K562 (cell line): ENCODE data around the gene ARHGEF10L. TPM values are rescaled to one million over a fixed set of nuclear protein-coding genes. Genes with fewer than 3 reads are reported as not detected.

Experiments used
- ATAC-seq: fragments of 200-7000 bp; cut with Tn5 transposase; 3 replicates; pipeline ENCODE4 v1.9.1; 2020; ENCODE audit warnings: moderate library complexity
- BruUV-seq: library from RNA; stranded (reverse); fragments of 400-500 nt; replicated peaks from 2 replicates; lab custom pipeline; 2021; lab: Mats Ljungman, UMichigan
- CTCF ChIA-PET: fragments of 300-600 bp; formaldehyde crosslinking; extraction: SDS; loops from one replicate; lab custom pipeline; 2021; ENCODE audit warnings: low intra/inter-chr PET ratio; lab: Yijun Ruan, JAX
- POLR2A ChIA-PET: fragments of 300-600, 350-650 bp; sonication (Branson Sonifier 250); formaldehyde crosslinking; extraction: SDS; loops from one replicate; lab custom pipeline; 2021; ENCODE audit warnings: antibody characterized with exemption, inconsistent platforms; lab: Yijun Ruan, JAX
- DNase-seq, 4 experiments: peaks; one replicate each; pipeline versions ENCODE4 v3.0.0 to v3.0.0-alpha.2; 2011 to 2018; ENCODE audit warnings: low spot score in 3 of 4, mixed read lengths in 3 of 4; ENCODE audit errors: extremely low read depth in 1 of 4
- FAIRE-seq: peaks from 2 replicates; lab custom pipeline; 2011; peaks lifted over from hg19 to GRCh38; lab: Jason Lieb, UNC
- H2AFZ ChIP-seq: 2 replicates; pipeline ENCODE4 v1.6.0; 2011; ENCODE audit warnings: low read depth, low read length, control low read depth, inconsistent platforms
- H3K27ac ChIP-seq: fragments of 200-600 bp; 3 replicates; pipeline ENCODE4 v1.8.0; 2011; ENCODE audit warnings: low read depth, mild to moderate bottlenecking, control low read depth, inconsistent platforms, low read length, moderate library complexity, mixed read lengths; ENCODE audit errors: extremely low read depth
- H3K27me3 ChIP-seq, 2 experiments: fragments of 300-600 bp in 1 of 2; 2 replicates in 1 of 2; 3 replicates in 1 of 2; pipeline versions ENCODE4 v1.6.0 to v1.8.0; 2011; ENCODE audit warnings: inconsistent platforms in 2 of 2, low read length in 2 of 2, mild to moderate bottlenecking in 1 of 2, mixed read lengths in 1 of 2, moderate library complexity in 1 of 2; ENCODE audit not compliant: control insufficient read depth in 2 of 2, insufficient read depth in 2 of 2
- H3K36me3 ChIP-seq: fragments of 300-600 bp; 3 replicates; pipeline ENCODE4 v1.8.0; 2011; ENCODE audit warnings: mild to moderate bottlenecking, low read length, inconsistent platforms; ENCODE audit not compliant: control insufficient read depth, insufficient read depth
- H3K4me1 ChIP-seq, 2 experiments: fragments of 200-600 bp in 1 of 2; replicated peaks in 1 of 2; 2 replicates in 1 of 2; 3 replicates in 1 of 2; pipeline versions ENCODE4 v1.5.1 to v1.8.0; 2011; ENCODE audit warnings: inconsistent platforms in 2 of 2, low read length in 2 of 2, mild to moderate bottlenecking in 1 of 2, mixed read lengths in 1 of 2, moderate library complexity in 1 of 2; ENCODE audit not compliant: control insufficient read depth in 2 of 2, insufficient read depth in 2 of 2
- H3K4me2 ChIP-seq: 2 replicates; pipeline ENCODE4 v1.6.1; 2011; ENCODE audit warnings: low read length, control low read depth, inconsistent platforms, mixed read lengths; ENCODE audit not compliant: insufficient read depth
- H3K4me3 ChIP-seq: fragments of 200-600 bp; sonication (generic), shearing (Covaris generic); 2 replicates; pipeline ENCODE4 v1.5.1; 2016; ENCODE audit warnings: control low read depth, inconsistent platforms
- H3K79me2 ChIP-seq: fragments of 200-600 bp; 3 replicates; pipeline ENCODE4 v1.8.0; 2011; ENCODE audit warnings: low read length, inconsistent platforms; ENCODE audit not compliant: control insufficient read depth, insufficient read depth
- H3K9ac ChIP-seq, 2 experiments: 2 replicates each; pipeline versions ENCODE4 v1.6.0 to v1.6.1; 2011; ENCODE audit warnings: low read depth in 2 of 2, low read length in 2 of 2, control low read depth in 1 of 2, inconsistent platforms in 1 of 2, mild to moderate bottlenecking in 1 of 2, mixed read lengths in 1 of 2; ENCODE audit not compliant: insufficient read depth in 1 of 2
- H3K9me1 ChIP-seq: one replicate; pipeline ENCODE4 v1.6.0; 2011; ENCODE audit warnings: inconsistent platforms, mild to moderate bottlenecking, low read length, moderate library complexity; ENCODE audit not compliant: control insufficient read depth, insufficient read depth
- H3K9me3 ChIP-seq: replicated peaks from 2 replicates; pipeline ENCODE4 v1.5.1; 2011; ENCODE audit warnings: low read depth, low read length, inconsistent platforms; ENCODE audit not compliant: control insufficient read depth, insufficient read depth
- H4K20me1 ChIP-seq: replicated peaks from 2 replicates; pipeline ENCODE4 v1.6.1; 2011; ENCODE audit warnings: low read length, inconsistent platforms, mixed read lengths; ENCODE audit not compliant: control insufficient read depth, insufficient read depth
- EGR1 ChIP-seq: fragments of 450-650 bp; conservative IDR thresholded peaks from 2 replicates; pipeline ENCODE4 v1.6.1; 2017; ENCODE audit warnings: mild to moderate bottlenecking
- POLR2G ChIP-seq: fragments of 200-400 bp; formaldehyde crosslinking; IDR thresholded peaks from 2 replicates; pipeline ENCODE4 v1.6.1; 2017; ENCODE audit warnings: low read depth, mild to moderate bottlenecking, antibody characterized with exemption, low read length, moderate library complexity
- REST ChIP-seq, 2 experiments: fragments of 450-650 bp; formaldehyde crosslinking in 1 of 2; IDR thresholded peaks; 2 replicates each; pipeline versions ENCODE4 v1.4.0 to v1.6.1; 2014 to 2020; ENCODE audit warnings: mild to moderate bottlenecking in 2 of 2, borderline replicate concordance in 1 of 2, low read depth in 1 of 2
- SPI1 ChIP-seq: IDR thresholded peaks from 2 replicates; pipeline ENCODE4 v1.6.1; 2011; ENCODE audit warnings: low read depth, low read length, control low read depth, borderline replicate concordance
- ZBTB7A ChIP-seq: IDR thresholded peaks from 2 replicates; pipeline ENCODE4 v1.6.1; 2011; ENCODE audit warnings: low read depth, mild to moderate bottlenecking, low read length, moderate library complexity, borderline replicate concordance; ENCODE audit not compliant: control insufficient read depth
- WGBS: fragments of 100-300 bp; shearing (Covaris generic); methylation state at CpG from one replicate; pipeline ENCODE4 v1.1.6; 2016; ENCODE audit warnings: low coverage, mixed read lengths; ENCODE audit not compliant: insufficient coverage; ENCODE audit errors: missing lambda C conversion rate; 5-methylcytosine and 5-hydroxymethylcytosine counted together
- in situ Hi-C: fragments of 300-500 bp; cut with MboI; formaldehyde crosslinking; loops from 4 replicates; pipeline ENCODE4 v1.15.0; 2018; ENCODE audit warnings: inconsistent platforms, mixed read lengths
- intact Hi-C: fragments of 100-400 bp; cut with micrococcal nuclease; formaldehyde crosslinking; loops from 2 replicates; pipeline ENCODE4 v1.14.2; 2022
- polyA plus RNA-seq, 8 experiments: library from polyadenylated mRNA; depleted of rRNA in 4 of 8; stranded (reverse) in 5 of 8; unstranded in 3 of 8; fragments of >200 nt; fragmentation: Nextera tagmentation in 2 of 8; fragmentation: Illumina TruSeq in 1 of 8; extraction: Ambion mirVana in 2 of 8; extraction: Trizol in 1 of 8; gene quantifications; 2 replicates each; pipeline versions ENCODE4 v1.2.1 to v1.2.3, GENCODE V29; 2011 to 2014; ENCODE audit warnings: inconsistent platforms in 1 of 8, missing spikeins in 1 of 8
- total RNA-seq, 7 experiments: library from RNA; depleted of rRNA in 6 of 7; stranded (reverse); fragments of >200 nt in 6 of 7; fragmentation: Illumina TruSeq in 2 of 7; extraction: Trizol in 2 of 7; gene quantifications; 2 replicates each; pipeline versions ENCODE4 v1.2.1 to v1.2.3, GENCODE V29; 2011 to 2021; ENCODE audit warnings: low replicate concordance in 1 of 7

The ARHGEF10L gene
- total and polyA plus RNA-seq, 9 of the 15 experiments (the other 6 are each of a cell fraction or from before 2014, with no cell fraction given), result 0.09 to 0.13 TPM; not detected in 7

- FAIRE-seq, result no peak
- 0% methylated on average over 6 of the region's 6 CpGs for WGBS
- H3K9ac ChIP-seq, result no peak overlapping the region
Measured at GRCh38 chr1:17658837-17659236, 119.3 kb downstream of the ARHGEF10L start.

GRCh38 chr1:17661546-17662157 is 122.2 kb downstream of the ARHGEF10L start:
- H3K9me1 ChIP-seq, result peaks cover 3% of the 10 kb centered on the region
- ATAC-seq (peak; percentile 90), FAIRE-seq (peak; percentile 97), DNase-seq (peak; percentile 83 to 89 (median 88))
- no peak overlapping the region for H2AFZ ChIP-seq
- H3K27me3 ChIP-seq, result peaks cover 0 to 22% of the 10 kb centered on the region in 2 experiments; a peak in 1 of 5 replicates
- CTCF ChIA-PET, result interaction anchor here (0.6 to 1.4 kb wide), 5 partner anchors 46 to 1159 kb away, joined by 3 to 6 read pairs (median 4); no protein-coding TSS in a partner anchor
- H3K36me3 ChIP-seq, result no peaks in the 10 kb centered on the region
- H3K79me2 ChIP-seq, result no peaks in the 10 kb centered on the region
- intact Hi-C loops (loop anchor here (5.0 to 10.0 kb wide), 6 partner anchors 86 to 916 kb away; partner anchors contain the start of gene IGSF21), in situ Hi-C loops (loop anchor here (10.0 kb wide), 2 partner anchors 163 to 913 kb away; no protein-coding TSS in a partner anchor)
- no peak overlapping the region for H3K27ac ChIP-seq
- H3K4me2 ChIP-seq, result no peak overlapping the region
- 12% methylated on average over 15 of the region's 15 CpGs for WGBS
- POLR2A ChIA-PET, result interaction anchor here (0.7 to 0.8 kb wide), 2 partner anchors 120 to 161 kb away, joined by 3 to 4 read pairs; no protein-coding TSS in a partner anchor
- no TSS peak for BruUV-seq
- H3K4me3 ChIP-seq, result no peak overlapping the region
- H3K9ac ChIP-seq, result no peak overlapping the region
- H3K4me1 ChIP-seq, result no peaks in the 10 kb centered on the region
- H4K20me1 ChIP-seq, result peaks cover 25% of the 10 kb centered on the region
- no peaks in the 10 kb centered on the region for H3K9me3 ChIP-seq
- TF ChIP-seq POLR2G, result no peak
- peak; percentile 50; the same call in 1 of the 2 replicates for TF ChIP-seq ZBTB7A
- TF ChIP-seq REST (IDR thresholded peaks at IDR 0.05; ENCODE audit: borderline replicate concordance), result peak; percentile 65; the same call in 1 of the 2 replicates
- TF ChIP-seq REST (CRISPR knock-in tag; IDR thresholded peaks at IDR 0.05; ENCODE audit: low read depth), result no peak

More at GRCh38 chr1:17658837-17659236, 119.3 kb downstream of the ARHGEF10L start:
- Histone ChIP-seq H3K27ac (no peak overlapping the region), H3K9me3 (no peaks in the 10 kb centered on the region), H3K4me2 (no peak overlapping the region), H3K27me3 (peaks cover 0 to 30% of the 10 kb centered on the region in 2 experiments; a peak in 1 of 5 replicates), H3K4me1 (no peaks in the 10 kb centered on the region), H3K79me2 (no peaks in the 10 kb centered on the region), H2AFZ (no peak overlapping the region), H4K20me1 (peaks cover 29% of the 10 kb centered on the region), H3K4me3 (no peak overlapping the region), H3K36me3 (no peaks in the 10 kb centered on the region), H3K9me1 (no peaks in the 10 kb centered on the region)
- intact Hi-C loops (no loop called here), in situ Hi-C loops (no loop called here)
- no peak for TF ChIP-seq EGR1
- peak; percentile 85 for TF ChIP-seq SPI1
- ChIA-PET POLR2A (interaction anchor here (0.7 to 1.0 kb wide), 2 partner anchors 10 to 210 kb away, joined by 3 to 4 read pairs; no protein-coding TSS in a partner anchor), CTCF (no interaction called here)
- DNase-seq (no peak), ATAC-seq (no peak)
- no TSS peak for BruUV-seq
